ENCODE measurements around the gene CD300LB.
"Not testable (repeated sequence)": the region's sequence is repeated elsewhere in the genome, so short reads cannot be mapped to it uniquely, and the experiment has no call there.

DNA sequence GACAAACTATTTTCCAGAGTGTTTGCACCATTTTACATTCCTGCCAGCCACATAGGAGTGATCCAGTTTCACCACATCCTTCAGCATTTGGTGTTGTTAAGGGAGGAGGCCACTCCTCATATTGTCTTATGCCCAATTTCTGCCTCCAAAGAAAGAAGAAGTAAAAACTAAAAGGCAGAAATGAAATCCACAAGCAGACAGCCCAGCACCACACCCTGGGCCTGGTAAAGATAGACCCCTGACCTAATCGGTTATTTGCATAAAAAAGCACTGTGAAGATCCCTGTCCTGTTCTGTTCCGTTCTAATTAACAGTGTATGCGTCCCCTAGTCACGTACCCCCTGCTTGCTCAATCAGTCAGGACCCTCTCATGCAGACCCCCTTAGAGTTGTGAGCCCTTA is 27.1 kb upstream of the CD300LB start:
- TF ChIP-seq, protein P1, sequence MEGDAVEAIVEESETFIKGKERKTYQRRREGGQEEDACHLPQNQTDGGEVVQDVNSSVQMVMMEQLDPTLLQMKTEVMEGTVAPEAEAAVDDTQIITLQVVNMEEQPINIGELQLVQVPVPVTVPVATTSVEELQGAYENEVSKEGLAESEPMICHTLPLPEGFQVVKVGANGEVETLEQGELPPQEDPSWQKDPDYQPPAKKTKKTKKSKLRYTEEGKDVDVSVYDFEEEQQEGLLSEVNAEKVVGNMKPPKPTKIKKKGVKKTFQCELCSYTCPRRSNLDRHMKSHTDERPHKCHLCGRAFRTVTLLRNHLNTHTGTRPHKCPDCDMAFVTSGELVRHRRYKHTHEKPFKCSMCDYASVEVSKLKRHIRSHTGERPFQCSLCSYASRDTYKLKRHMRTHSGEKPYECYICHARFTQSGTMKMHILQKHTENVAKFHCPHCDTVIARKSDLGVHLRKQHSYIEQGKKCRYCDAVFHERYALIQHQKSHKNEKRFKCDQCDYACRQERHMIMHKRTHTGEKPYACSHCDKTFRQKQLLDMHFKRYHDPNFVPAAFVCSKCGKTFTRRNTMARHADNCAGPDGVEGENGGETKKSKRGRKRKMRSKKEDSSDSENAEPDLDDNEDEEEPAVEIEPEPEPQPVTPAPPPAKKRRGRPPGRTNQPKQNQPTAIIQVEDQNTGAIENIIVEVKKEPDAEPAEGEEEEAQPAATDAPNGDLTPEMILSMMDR (IDR thresholded peaks at IDR 0.05; ENCODE audit: insufficient read depth, low read depth, low read length), result not testable (repeated sequence)
- not testable (repeated sequence) for TF ChIP-seq EZH2 (IDR thresholded peaks at IDR 0.05; ENCODE audit: insufficient read depth, low read length)

Data from astrocyte (in vitro differentiated cells and primary cell).